ENCODE data around the gene SPATA2.

GRCh38 chr20:49874696-49875095, 40.6 kb downstream of the SPATA2 start:
- TF ChIP-seq CTCF (IDR thresholded peaks at IDR 0.05) (no peak), ZFX (IDR thresholded peaks at IDR 0.05; ENCODE audit: borderline replicate concordance) (no peak)
